Body of pancreas (tissue), 4 donors: Measurements from ENCODE around the gene IRX5.

Source experiments
- CTCF ChIP-seq, 7 experiments: fragments of 450-650 bp in 4 of 7; fragments of 200-600 bp in 3 of 7; sonication (generic) in 3 of 7; IDR thresholded peaks; one replicate each; pipeline ENCODE4 v1.5.1; 2016 to 2019; ENCODE audit warnings: antibody characterized with exemption in 7 of 7
- POLR2A ChIP-seq, 3 donors: fragments of 450-650 bp; IDR thresholded peaks; one replicate each; pipeline ENCODE4 v1.6.1; 2016; ENCODE audit warnings: antibody characterized with exemption in 3 of 3, mild to moderate bottlenecking in 2 of 3

GRCh38 chr16:54929090-54930004 is 1.3 kb upstream of the IRX5 start:
- peak in 1 of 3 donors; percentile 26 for TF ChIP-seq POLR2A (IDR thresholded peaks at IDR 0.05)
- no peak for TF ChIP-seq CTCF (IDR thresholded peaks at IDR 0.05)
